DLD1 (cell line): ENCODE results near the gene SCYGR7.
"Not testable (repeated sequence)": the region's sequence is repeated elsewhere in the genome, so short reads cannot be mapped to it uniquely, and the experiment has no call there.

Experiments
- in situ Hi-C: cut with HindIII; loops from 2 replicates; pipeline ENCODE4 v1.10.0; 2017; ENCODE audit warnings: low sequenced_read_pairs

The SCYGR7 gene

DNA sequence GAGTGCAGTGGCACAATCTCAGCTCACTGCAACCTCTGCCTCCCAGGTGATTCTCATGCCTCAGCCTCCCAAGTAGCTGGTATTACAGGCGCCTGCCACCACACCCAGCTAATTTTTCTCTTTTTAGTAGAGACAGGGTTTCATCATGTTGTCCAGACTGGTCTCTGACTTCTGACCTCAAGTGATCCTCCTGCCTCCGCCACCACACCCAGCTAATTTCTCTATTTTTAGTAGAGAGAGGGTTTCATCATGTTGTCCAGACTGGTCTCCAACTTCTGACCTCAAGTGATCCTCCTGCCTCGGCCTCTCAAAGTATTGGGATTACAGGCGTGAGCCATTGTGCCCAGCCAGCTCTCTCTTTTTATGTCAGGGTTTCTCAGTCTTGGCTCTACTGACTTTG, 28.1 kb downstream of the SCYGR7 start:
- in situ Hi-C loops, result not testable (repeated sequence)

DNA sequence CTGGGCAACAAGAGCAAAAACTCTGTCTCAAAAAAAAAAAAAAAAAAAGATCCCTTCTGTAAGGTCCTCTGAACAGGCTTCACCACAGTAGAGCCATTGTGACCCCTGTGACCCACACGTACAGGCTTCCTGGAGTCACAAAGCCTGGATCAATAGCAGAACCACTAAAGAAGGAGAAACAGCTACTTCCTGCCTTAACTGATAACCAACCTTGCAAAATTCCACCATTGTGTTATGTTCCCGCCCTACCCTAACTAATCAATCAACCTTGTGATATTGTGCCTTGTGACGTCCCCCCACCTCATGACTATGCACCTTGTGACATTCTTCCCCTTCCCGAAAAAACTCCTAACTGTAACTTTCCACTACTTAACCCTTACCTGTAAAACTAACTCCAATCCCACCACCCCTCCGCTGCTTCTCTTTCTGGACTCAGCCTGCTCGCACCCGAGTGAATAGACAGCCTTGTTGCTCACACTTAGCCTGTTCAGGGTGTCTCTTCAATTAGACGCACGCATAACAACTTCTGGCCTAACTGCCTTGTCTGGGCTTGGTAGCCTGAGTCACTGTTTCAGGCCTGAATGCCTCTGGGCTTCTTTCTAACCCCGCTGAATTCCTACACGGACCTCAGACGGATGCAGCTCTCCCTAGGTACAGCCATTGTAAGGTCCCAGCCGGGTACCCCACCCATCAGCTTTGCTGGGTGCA, 31.4 kb downstream of the SCYGR7 start:
- in situ Hi-C loops, result no loop called here

DNA sequence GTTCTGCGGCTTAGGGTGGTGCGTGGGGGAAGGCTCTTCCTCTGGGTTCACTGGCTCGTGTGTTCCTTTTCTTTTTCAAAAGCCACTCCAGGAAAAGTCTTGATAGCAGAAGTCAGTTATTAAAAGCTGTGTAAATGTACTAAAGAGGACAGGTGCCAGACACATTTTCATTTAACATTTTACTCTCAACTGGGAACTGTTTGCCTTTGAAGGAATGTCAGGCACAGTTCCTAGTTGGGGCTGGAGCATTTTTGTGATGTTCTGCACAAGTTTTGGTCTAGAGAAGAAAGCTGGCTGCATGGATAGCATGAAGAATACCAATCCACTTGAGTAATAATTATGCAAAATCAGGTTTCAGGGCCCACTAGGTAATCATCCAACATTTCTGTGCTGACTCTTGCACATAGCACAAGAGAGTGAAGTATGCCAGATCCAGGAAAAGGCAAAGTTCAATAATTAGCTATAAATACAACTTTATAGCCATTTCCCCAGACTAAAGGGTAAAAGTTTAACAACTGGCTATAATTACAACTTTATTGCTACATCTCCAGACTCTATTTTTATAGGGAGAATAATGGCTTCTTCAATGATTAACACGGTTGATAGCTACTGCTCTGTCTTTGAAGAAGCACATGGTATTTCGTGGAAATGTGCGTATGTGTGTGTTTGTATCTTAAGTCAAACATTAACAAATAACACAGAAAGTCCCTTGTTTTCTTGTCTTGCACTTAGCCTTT, 33.8 kb downstream of the SCYGR7 start:
- in situ Hi-C loops, result no loop called here

DNA sequence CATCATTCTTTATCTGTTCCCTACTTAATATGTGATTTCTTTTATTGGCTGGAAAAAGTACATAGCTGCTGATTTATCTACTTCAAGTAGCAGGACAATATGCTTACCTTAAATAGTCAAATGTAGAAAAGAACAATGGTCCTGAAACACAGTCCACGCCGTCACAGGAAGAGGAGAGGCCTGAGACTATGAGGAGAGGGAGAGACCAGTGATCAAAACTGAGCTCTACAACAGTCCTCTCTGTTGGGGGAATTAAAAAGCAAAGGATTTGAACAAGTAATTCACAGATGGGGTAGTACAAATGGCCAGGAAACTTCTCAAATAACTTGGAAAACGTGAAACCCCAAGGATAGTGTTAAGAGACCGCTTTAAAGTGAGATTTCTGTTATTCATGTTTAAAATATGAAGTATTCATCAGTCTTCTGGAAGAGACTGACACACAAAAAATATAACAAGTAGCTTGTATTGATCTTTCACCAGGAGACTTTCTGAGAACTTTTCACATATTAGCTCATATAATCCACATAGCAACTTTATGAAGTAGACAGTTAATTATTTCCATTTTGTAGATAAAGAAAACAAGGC, 37.7 kb downstream of the SCYGR7 start:
- in situ Hi-C loops, result no loop called here

DNA sequence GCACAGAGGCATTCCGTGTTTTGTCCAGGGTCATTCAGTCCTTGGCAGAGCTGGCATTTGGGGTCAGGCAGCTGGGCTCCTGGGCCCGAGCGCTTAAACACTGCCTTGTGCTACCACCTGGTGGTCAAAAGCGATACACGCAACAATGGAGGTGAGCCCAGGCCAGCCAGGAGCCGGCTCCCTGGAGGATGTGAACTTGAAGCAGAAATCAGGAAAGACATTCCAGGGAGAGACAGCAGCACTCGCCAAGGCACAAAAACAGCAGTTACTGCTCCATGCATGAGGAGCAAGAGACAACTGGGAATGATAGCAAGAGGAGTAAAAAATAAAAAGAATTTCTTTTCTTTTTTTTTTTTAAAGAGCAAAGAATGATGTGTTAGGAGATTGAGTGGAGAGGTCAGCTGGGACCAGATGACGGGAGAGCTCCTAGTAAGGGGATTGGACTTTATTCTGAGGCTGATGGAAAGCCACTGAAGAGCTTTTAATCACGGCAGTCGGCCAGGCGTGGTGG, 38.3 kb downstream of the SCYGR7 start:
- in situ Hi-C loops, result no loop called here

DNA sequence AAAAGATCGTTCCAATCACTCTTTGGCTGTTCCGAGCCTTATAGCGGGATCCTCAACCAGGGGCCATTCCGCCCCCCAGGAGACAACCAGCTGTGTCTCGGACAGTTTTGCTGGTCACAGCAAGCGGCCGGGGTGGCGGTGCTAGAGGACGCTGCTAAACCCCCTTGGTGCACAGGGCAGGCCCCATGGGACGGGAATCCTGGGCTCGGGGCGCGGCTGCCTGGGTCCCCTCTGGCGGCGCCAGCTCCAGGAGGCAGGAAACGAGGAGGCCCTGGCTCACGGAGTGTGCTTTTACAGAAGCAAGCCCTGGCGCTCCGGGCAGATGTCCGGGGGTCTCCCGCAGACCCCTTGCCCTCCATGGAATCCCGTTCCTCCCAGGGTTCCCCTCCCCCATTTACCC, 39.7 kb downstream of the SCYGR7 start:
- in situ Hi-C loops, result no loop called here

DNA sequence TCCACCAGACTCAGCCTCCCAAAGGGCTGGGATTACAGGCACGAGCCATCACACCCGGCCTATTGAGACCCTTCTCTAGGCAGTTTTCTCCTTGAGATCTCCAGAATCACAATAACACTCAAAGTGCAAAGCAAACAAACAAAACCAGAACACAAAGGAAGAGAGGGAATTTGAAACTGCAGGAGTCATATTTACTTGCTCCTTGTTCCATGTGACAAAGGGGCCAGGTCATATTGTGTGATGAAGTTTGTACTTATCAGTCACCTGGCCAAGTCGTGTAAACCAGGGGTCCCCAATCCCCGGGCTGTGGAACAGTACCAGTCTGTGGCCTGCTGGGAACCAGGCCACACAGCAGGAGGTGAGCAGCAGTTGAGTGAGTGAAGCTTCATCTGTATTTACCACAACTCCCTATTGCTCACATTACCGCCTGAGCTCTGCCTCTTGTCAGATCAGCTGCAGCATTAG, 44.1 kb downstream of the SCYGR7 start:
- in situ Hi-C loops, result no loop called here

DNA sequence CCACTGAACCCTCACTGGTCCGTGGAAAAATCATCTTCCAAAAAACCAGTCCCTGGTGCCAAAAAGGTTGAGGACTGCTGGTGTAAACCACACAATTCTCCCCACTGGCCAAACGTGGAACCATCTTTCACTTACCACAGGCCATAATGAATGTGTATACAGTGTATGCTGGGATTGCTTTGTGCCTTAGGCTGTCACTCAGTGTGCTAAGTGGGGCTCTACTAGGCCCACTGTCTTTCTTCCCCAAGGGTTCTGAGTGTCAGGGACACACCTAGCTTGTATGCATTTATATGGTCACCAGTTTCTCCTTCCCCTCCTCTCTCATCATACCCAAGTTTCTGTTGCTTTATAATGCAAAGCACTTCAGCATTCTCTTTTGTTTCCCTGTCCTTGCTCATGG, 44.8 kb downstream of the SCYGR7 start:
- in situ Hi-C loops, result no loop called here

DNA sequence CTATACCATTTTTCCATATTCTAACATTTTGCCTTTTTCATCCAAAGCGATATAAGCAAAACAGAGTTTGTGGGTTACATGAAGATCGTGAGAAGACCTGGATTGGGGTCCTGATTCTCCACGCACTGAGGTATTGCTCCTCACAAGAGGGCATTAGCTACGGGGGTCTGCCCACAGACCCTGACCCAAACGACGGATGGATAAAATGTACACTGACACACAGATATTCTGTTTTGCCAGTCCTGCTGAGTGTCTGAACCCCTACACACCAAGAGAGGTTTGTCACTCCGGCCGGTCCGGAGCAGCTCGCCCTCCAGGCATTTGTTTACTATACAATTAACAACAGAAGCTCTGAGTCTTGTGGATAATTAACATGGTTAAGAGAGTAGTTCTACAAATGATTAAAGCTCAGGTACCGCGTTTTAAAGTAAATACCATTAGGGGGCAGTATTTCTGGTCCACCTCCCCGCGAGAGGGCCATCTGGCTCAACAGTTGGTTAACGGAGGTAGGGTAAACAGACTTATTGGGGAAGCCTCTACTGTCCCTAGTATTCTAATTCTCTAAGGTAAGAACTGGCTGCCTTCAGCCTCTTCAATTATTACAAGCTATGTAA, 46.0 kb downstream of the SCYGR7 start:
- in situ Hi-C loops, result no loop called here

DNA sequence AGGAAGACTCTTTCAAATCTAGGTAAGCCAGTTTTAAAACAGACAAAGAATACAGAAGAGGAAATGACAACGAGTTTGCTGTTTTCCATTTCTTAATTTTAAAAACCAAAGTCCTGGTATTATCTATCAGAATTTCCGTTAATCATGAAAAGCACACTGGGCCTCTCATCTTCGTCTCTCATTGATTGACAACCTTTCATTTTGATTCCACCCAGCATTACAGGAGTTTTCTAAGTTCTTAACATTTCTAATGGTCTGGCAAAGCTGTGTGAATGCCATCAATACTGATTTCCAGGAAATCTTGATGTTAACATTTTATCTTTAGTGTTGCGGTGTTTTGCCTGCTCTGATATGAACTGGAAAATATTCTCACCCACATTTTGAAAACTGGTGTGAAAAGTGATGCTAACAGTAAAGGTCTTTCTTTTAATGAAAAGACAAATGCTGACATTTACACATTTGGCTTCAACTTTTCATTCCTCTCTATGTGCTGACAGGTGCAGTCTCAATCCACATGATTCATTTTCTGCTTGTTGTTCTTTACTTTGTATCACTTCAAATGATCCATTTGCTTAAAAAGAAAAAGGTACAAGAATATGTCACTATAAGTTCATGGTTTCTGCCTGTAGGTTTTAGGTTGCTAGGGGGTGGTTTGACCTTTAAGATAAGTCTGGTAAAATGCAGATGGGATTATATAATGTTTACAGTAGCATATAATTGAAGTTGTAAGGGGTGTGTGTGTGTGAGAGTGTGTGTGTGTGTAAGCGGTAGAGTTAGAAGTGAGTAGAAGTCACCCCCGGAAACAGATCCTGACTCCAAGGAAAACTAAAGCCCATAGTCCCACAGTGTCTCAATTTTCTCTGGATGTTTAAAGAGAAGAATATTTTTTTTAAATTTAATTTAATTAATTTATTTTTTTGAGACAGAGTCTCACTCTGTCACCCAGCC, 47.0 kb downstream of the SCYGR7 start:
- in situ Hi-C loops, result no loop called here
